AG04450 (cell line): ENCODE measurements around the gene PISD. TPM values are rescaled to one million over a fixed set of nuclear protein-coding genes. Genes with fewer than 3 reads are reported as not detected.
"Not testable (repeated sequence)": the region's sequence is repeated elsewhere in the genome, so short reads cannot be mapped to it uniquely, and the experiment has no call there.

Experiments used
- CTCF ChIA-PET: fragments of 300-600, 350-600 bp; formaldehyde crosslinking; extraction: SDS; loops from one replicate; lab custom pipeline; 2022; ENCODE audit warnings: antibody characterized with exemption, inconsistent platforms; lab: Charles Lee
- POLR2A ChIA-PET: fragments of 350-600 bp; formaldehyde crosslinking; extraction: SDS; loops from one replicate; lab custom pipeline; 2021; ENCODE audit warnings: antibody characterized with exemption, inconsistent platforms; lab: Yijun Ruan, JAX
- DNase-seq: peaks from one replicate; pipeline ENCODE4 v3.0.0-alpha.2; 2011; ENCODE audit warnings: low read depth, low spot score
- H3K27ac ChIP-seq: one replicate; pipeline ENCODE4 v1.5.1; 2012; ENCODE audit warnings: low read depth, low read length, control low read depth
- H3K27me3 ChIP-seq: one replicate; pipeline ENCODE4 v1.6.0; 2012; ENCODE audit warnings: low read length; ENCODE audit not compliant: control insufficient read depth, insufficient read depth
- H3K4me3 ChIP-seq: 2 replicates; pipeline ENCODE4 v1.5.1; 2011; ENCODE audit warnings: mild to moderate bottlenecking, low read depth, low read length, control low read depth
- H3K9me3 ChIP-seq: 2 replicates; pipeline ENCODE4 v1.5.1; 2012; ENCODE audit warnings: low read length; ENCODE audit not compliant: control insufficient read depth, insufficient read depth
- CTCF ChIP-seq: IDR thresholded peaks from 2 replicates; pipeline ENCODE4 v1.5.1; 2011; ENCODE audit warnings: low read depth, low read length, control low read depth, inconsistent platforms
- polyA plus RNA-seq: library from polyadenylated mRNA; depleted of rRNA; stranded (reverse); fragments of >200 nt; gene quantifications from 2 replicates; pipeline ENCODE4 v1.2.3, GENCODE V29; 2011

Gene PISD
- polyA plus RNA-seq, 1 experiment, result 21.6 TPM

- no peak overlapping the region; the same call in 1 of the 2 replicates for H3K4me3 ChIP-seq
- peaks cover 3% of the 10 kb centered on the region; the same call in 1 of the 2 replicates for H3K9me3 ChIP-seq
- H3K27ac ChIP-seq, result no peak overlapping the region
- POLR2A ChIA-PET, result interaction anchor here (1.1 kb wide), 1 partner anchor 307 kb away, joined by 3 read pairs; no protein-coding TSS in a partner anchor
- no peak for TF ChIP-seq CTCF
- CTCF ChIA-PET, result interaction anchor here (1.5 to 3.0 kb wide), 3 partner anchors 106 to 603 kb away, joined by 4 to 18 read pairs (median 6); no protein-coding TSS in a partner anchor
- DNase-seq, result no peak
- no peaks in the 10 kb centered on the region for H3K27me3 ChIP-seq
Measured at GRCh38 chr22:31662668-31663037, 638 bp upstream of the PISD start.

GRCh38 chr22:31660860-31661341 is 1.1 kb downstream of the PISD start:
- Histone ChIP-seq H3K4me3 (peak overlapping the region; percentile 98), H3K27ac (peak overlapping the region; percentile 88)
- H3K9me3 ChIP-seq, H3K27me3 ChIP-seq, DNase-seq: not testable (repeated sequence)
- CTCF ChIA-PET, result interaction anchor here (3.0 kb wide), 1 partner anchor 310 kb away, joined by 18 read pairs; no protein-coding TSS in a partner anchor
- POLR2A ChIA-PET, result interaction anchor here (0.5 to 1.3 kb wide), 3 partner anchors 13 to 131 kb away, joined by 3 to 5 read pairs (median 5); no protein-coding TSS in a partner anchor

- ChIA-PET POLR2A (no interaction called here), CTCF (no interaction called here)
- Histone ChIP-seq H3K27me3 (no peaks in the 10 kb centered on the region), H3K4me3 (no peak overlapping the region), H3K27ac (no peak overlapping the region), H3K9me3 (peaks cover 3% of the 10 kb centered on the region; the same call in 1 of the 2 replicates)
- no peak for DNase-seq
- no peak for TF ChIP-seq CTCF
Measured at GRCh38 chr22:31659246-31659645, 2.8 kb downstream of the PISD start.

GRCh38 chr22:31654408-31654807 is 7.6 kb downstream of the PISD start:
- no peak for DNase-seq
- H3K4me3 ChIP-seq, result no peak overlapping the region
- H3K9me3 ChIP-seq, result no peaks in the 10 kb centered on the region
- CTCF ChIA-PET, result interaction anchor here (1.2 kb wide), 1 partner anchor 11 kb away, joined by 6 read pairs; no protein-coding TSS in a partner anchor
- H3K27me3 ChIP-seq, result no peaks in the 10 kb centered on the region
- no peak overlapping the region for H3K27ac ChIP-seq
- TF ChIP-seq CTCF, result no peak
- POLR2A ChIA-PET, result no interaction called here

GRCh38 chr22:31653944-31654343 is 8.1 kb downstream of the PISD start:
- CTCF ChIA-PET, result no interaction called here
- no peak for TF ChIP-seq CTCF
- DNase-seq, result no peak
- Histone ChIP-seq H3K4me3 (no peak overlapping the region), H3K9me3 (no peaks in the 10 kb centered on the region), H3K27ac (no peak overlapping the region), H3K27me3 (no peaks in the 10 kb centered on the region)
- POLR2A ChIA-PET, result no interaction called here
